HepG2 (cell line): ENCODE measurements around the gene PADI2. TPM values are rescaled to one million over a fixed set of nuclear protein-coding genes. Genes with fewer than 3 reads are reported as not detected.

Source experiments
- ATAC-seq: fragments of 200-7000 bp; cut with Tn5 transposase; 3 replicates; pipeline ENCODE4 v1.9.1; 2020; ENCODE audit warnings: mild to moderate bottlenecking, moderate library complexity
- BruUV-seq: library from RNA; stranded (reverse); fragments of 400-500 nt; replicated peaks from 2 replicates; lab custom pipeline; 2021; lab: Mats Ljungman, UMichigan
- CTCF ChIA-PET: fragments of 300-600 bp; formaldehyde crosslinking; extraction: SDS; loops from one replicate; lab custom pipeline; 2021; ENCODE audit warnings: low total read pairs, inconsistent platforms, low intra/inter-chr PET ratio; lab: Yijun Ruan, JAX
- POLR2A ChIA-PET: fragments of 350-600 bp; sonication (Branson Sonifier 250); formaldehyde crosslinking; loops from one replicate; lab custom pipeline; 2020; ENCODE audit warnings: antibody characterized with exemption, inconsistent platforms; lab: Yijun Ruan, JAX
- DNase-seq: peaks from one replicate; pipeline ENCODE4 v3.0.0-alpha.2; 2015; ENCODE audit warnings: low spot score
- FAIRE-seq: peaks from 3 replicates; lab custom pipeline; 2011; peaks lifted over from hg19 to GRCh38; lab: Jason Lieb, UNC
- H2AFZ ChIP-seq: one replicate; pipeline ENCODE4 v1.6.1; 2011; ENCODE audit warnings: low read length, inconsistent platforms
- H3K27ac ChIP-seq: fragments of 300-600 bp; 3 replicates; pipeline ENCODE4 v1.8.0; 2011; ENCODE audit warnings: mixed run types, mild to moderate bottlenecking, mixed read lengths, low read length, inconsistent platforms; ENCODE audit not compliant: insufficient read depth; ENCODE audit errors: extremely low read length
- H3K27me3 ChIP-seq, 2 experiments: fragments of 200-600 bp in 1 of 2; 2 replicates in 1 of 2; 3 replicates in 1 of 2; pipeline versions ENCODE4 v1.6.0 to v1.8.0; 2011; ENCODE audit warnings: low read length in 2 of 2, mild to moderate bottlenecking in 2 of 2, moderate library complexity in 2 of 2, inconsistent platforms in 1 of 2; ENCODE audit not compliant: insufficient read depth in 2 of 2, control insufficient read depth in 1 of 2
- H3K36me3 ChIP-seq, 2 experiments: fragments of 200-600 bp in 1 of 2; replicated peaks in 1 of 2; 2 replicates in 1 of 2; 3 replicates in 1 of 2; pipeline versions ENCODE4 v1.5.1 to v1.8.0; 2011; ENCODE audit warnings: low read length in 2 of 2, inconsistent platforms in 1 of 2; ENCODE audit not compliant: insufficient read depth in 2 of 2, control insufficient read depth in 1 of 2
- H3K4me1 ChIP-seq: 2 replicates; pipeline ENCODE4 v1.5.1; 2012; ENCODE audit warnings: low read length, inconsistent platforms; ENCODE audit not compliant: insufficient read depth
- H3K4me2 ChIP-seq: 2 replicates; pipeline ENCODE4 v1.6.0; 2011; ENCODE audit warnings: low read depth, low read length, inconsistent platforms
- H3K4me3 ChIP-seq, 3 experiments: fragments of 200-600 bp in 1 of 3; sonication (generic), shearing (Covaris generic) in 1 of 3; replicated peaks in 1 of 3; 2 replicates each; pipeline ENCODE4 v1.5.1; 2011 to 2016; ENCODE audit warnings: low read length in 3 of 3, inconsistent platforms in 2 of 3, low read depth in 2 of 3, mild to moderate bottlenecking in 2 of 3, control low read depth in 1 of 3, mixed read lengths in 1 of 3; ENCODE audit not compliant: insufficient read depth in 1 of 3
- H3K79me2 ChIP-seq: one replicate; pipeline ENCODE4 v1.6.1; 2011; ENCODE audit warnings: low read length, inconsistent platforms; ENCODE audit not compliant: insufficient read depth
- H3K9ac ChIP-seq: 2 replicates; pipeline ENCODE4 v1.6.0; 2011; ENCODE audit warnings: mild to moderate bottlenecking, low read depth, low read length, inconsistent platforms; ENCODE audit not compliant: insufficient read depth
- H3K9me3 ChIP-seq: 2 replicates; pipeline ENCODE4 v1.5.1; 2012; ENCODE audit warnings: mild to moderate bottlenecking, low read length
- H4K20me1 ChIP-seq: 2 replicates; pipeline ENCODE4 v1.6.0; 2011; ENCODE audit warnings: inconsistent platforms, mild to moderate bottlenecking, low read length, moderate library complexity; ENCODE audit not compliant: insufficient read depth
- BRCA1 ChIP-seq: sonication (generic); formaldehyde crosslinking; IDR thresholded peaks from 2 replicates; pipeline ENCODE4 v1.4.0; 2020; ENCODE audit warnings: missing genetic modification reagents
- FIP1L1 ChIP-seq: fragments of 200-400 bp; formaldehyde crosslinking; IDR thresholded peaks from 2 replicates; pipeline ENCODE4 v1.6.1; 2018; ENCODE audit warnings: low read depth, mild to moderate bottlenecking, low read length, moderate library complexity, borderline replicate concordance; ENCODE audit not compliant: insufficient read depth
- HNF4A ChIP-seq: sonication (generic); formaldehyde crosslinking; IDR thresholded peaks from 2 replicates; pipeline ENCODE4 v1.4.0; 2020; ENCODE audit warnings: missing genetic modification reagents
- NR2F2 ChIP-seq: IDR thresholded peaks from 2 replicates; pipeline ENCODE4 v1.6.1; 2012; ENCODE audit warnings: low read depth, inconsistent platforms, borderline replicate concordance
- SMAD9 ChIP-seq: sonication (generic); formaldehyde crosslinking; IDR thresholded peaks from 2 replicates; pipeline ENCODE4 v1.5.1; 2020; ENCODE audit warnings: mild to moderate bottlenecking, missing genetic modification reagents
- SP5 ChIP-seq: IDR thresholded peaks from 2 replicates; pipeline ENCODE4 v1.6.1; 2016; ENCODE audit warnings: low read depth, borderline replicate concordance
- STAT6 ChIP-seq: sonication (generic); formaldehyde crosslinking; IDR thresholded peaks from 2 replicates; pipeline ENCODE4 v1.4.0; 2020; ENCODE audit warnings: missing genetic modification reagents, mild to moderate bottlenecking, borderline replicate concordance
- ZNF383 ChIP-seq: sonication (generic); formaldehyde crosslinking; IDR thresholded peaks from 2 replicates; pipeline ENCODE4 v1.4.0; 2020; ENCODE audit warnings: missing genetic modification reagents, mild to moderate bottlenecking, borderline replicate concordance
- WGBS: methylation state at CpG from one replicate; pipeline ENCODE4 v1.1.6; 2017; ENCODE audit warnings: low lambda C conversion rate; 5-methylcytosine and 5-hydroxymethylcytosine counted together
- in situ Hi-C: cut with HindIII; loops from 2 replicates; pipeline ENCODE4 v1.10.0; 2017; ENCODE audit warnings: low pct_unique_long_range_greater_than_20kb; ENCODE audit not compliant: extremely low pct_ligation_motif_present
- intact Hi-C: fragments of 100-400 bp; cut with micrococcal nuclease; formaldehyde crosslinking; loops from one replicate; pipeline ENCODE4 v1.10.0; 2022; ENCODE audit not compliant: unreplicated experiment
- polyA plus RNA-seq, 8 experiments: library from polyadenylated mRNA; depleted of rRNA in 3 of 8; stranded (reverse) in 7 of 8; unstranded in 1 of 8; fragments of >200 nt; fragmentation: Illumina TruSeq in 4 of 8; extraction: Trizol in 4 of 8; gene quantifications; 2 replicates each; pipeline versions ENCODE4 v1.2.1 to v1.2.3, GENCODE V29; 2011 to 2016; ENCODE audit warnings: low read depth in 4 of 8, missing spikeins in 1 of 8, mixed read lengths in 1 of 8; ENCODE audit not compliant: insufficient read depth in 1 of 8
- total RNA-seq, 5 experiments: library from RNA; depleted of rRNA; stranded (reverse); fragments of >200 nt; fragmentation: Illumina TruSeq; extraction: Trizol; gene quantifications; 2 replicates each; pipeline ENCODE4 v1.2.3, GENCODE V29; 2016; ENCODE audit warnings: low read depth in 1 of 5
- TF ChIP-seq, protein P1 (sequence below): sonication (generic); formaldehyde crosslinking; IDR thresholded peaks from 2 replicates; pipeline ENCODE4 v1.5.1; 2020; ENCODE audit warnings: mild to moderate bottlenecking, moderate library complexity, missing genetic modification reagents
- TF ChIP-seq, protein P2 (sequence below): sonication (generic); formaldehyde crosslinking; IDR thresholded peaks from 2 replicates; pipeline ENCODE4; 2020; ENCODE audit warnings: missing genetic modification reagents, mild to moderate bottlenecking, borderline replicate concordance
- TF ChIP-seq, protein P3 (sequence below): sonication (generic); formaldehyde crosslinking; IDR thresholded peaks from 2 replicates; pipeline ENCODE4 v1.8.1; 2023; ENCODE audit warnings: missing genetic modification reagents, inconsistent platforms, borderline replicate concordance

Gene PADI2
- total and polyA plus RNA-seq, 2 of the 13 experiments (the other 11 are each of a cell fraction or from before 2014, with no cell fraction given): not detected

DNA sequence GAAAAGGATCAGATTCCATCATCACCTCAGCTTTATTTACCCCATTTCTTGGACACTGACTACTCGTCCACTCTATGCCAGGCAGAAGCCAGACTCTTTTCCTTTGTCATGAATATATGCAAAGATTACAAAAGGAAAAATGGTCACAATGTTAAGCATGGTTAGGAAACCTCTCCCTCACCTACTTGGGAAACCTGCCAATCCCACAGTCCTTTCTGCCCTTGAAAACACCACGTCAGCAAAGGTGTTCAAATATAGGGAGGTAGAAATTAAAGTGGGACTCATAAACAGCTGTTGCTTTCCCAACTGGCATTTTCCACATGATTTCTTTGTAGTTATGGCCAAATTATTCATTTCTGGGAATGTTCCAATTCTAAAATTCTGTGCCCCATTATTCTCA lies 91.4 kb downstream of the PADI2 start (continued):
- TF ChIP-seq, protein P1, sequence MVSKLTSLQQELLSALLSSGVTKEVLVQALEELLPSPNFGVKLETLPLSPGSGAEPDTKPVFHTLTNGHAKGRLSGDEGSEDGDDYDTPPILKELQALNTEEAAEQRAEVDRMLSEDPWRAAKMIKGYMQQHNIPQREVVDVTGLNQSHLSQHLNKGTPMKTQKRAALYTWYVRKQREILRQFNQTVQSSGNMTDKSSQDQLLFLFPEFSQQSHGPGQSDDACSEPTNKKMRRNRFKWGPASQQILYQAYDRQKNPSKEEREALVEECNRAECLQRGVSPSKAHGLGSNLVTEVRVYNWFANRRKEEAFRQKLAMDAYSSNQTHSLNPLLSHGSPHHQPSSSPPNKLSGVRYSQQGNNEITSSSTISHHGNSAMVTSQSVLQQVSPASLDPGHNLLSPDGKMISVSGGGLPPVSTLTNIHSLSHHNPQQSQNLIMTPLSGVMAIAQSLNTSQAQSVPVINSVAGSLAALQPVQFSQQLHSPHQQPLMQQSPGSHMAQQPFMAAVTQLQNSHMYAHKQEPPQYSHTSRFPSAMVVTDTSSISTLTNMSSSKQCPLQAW (CRISPR knock-in tag): no peak
- TF ChIP-seq, protein P2, sequence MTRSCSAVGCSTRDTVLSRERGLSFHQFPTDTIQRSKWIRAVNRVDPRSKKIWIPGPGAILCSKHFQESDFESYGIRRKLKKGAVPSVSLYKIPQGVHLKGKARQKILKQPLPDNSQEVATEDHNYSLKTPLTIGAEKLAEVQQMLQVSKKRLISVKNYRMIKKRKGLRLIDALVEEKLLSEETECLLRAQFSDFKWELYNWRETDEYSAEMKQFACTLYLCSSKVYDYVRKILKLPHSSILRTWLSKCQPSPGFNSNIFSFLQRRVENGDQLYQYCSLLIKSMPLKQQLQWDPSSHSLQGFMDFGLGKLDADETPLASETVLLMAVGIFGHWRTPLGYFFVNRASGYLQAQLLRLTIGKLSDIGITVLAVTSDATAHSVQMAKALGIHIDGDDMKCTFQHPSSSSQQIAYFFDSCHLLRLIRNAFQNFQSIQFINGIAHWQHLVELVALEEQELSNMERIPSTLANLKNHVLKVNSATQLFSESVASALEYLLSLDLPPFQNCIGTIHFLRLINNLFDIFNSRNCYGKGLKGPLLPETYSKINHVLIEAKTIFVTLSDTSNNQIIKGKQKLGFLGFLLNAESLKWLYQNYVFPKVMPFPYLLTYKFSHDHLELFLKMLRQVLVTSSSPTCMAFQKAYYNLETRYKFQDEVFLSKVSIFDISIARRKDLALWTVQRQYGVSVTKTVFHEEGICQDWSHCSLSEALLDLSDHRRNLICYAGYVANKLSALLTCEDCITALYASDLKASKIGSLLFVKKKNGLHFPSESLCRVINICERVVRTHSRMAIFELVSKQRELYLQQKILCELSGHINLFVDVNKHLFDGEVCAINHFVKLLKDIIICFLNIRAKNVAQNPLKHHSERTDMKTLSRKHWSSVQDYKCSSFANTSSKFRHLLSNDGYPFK (CRISPR knock-in tag): no peak
- TF ChIP-seq, all 625 proteins: peak for 0

- BruUV-seq: no TSS peak
- Histone ChIP-seq H3K79me2 (no peaks in the 10 kb centered on the region), H3K36me3 (peaks cover 34 to 78% of the 10 kb centered on the region in 2 experiments; a peak in 4 of 5 replicates), H3K4me2 (no peak overlapping the region), H3K9me3 (no peaks in the 10 kb centered on the region), H2AFZ (no peak overlapping the region), H3K9ac (no peak overlapping the region), H3K4me3 (no peak overlapping the region), H3K27ac (no peak overlapping the region), H3K27me3 (no peaks in the 10 kb centered on the region), H4K20me1 (no peaks in the 10 kb centered on the region), H3K4me1 (no peaks in the 10 kb centered on the region)
- in situ Hi-C loops (no loop called here), intact Hi-C loops (no loop called here)
- WGBS: 97% methylated on average over 5 of the region's 5 CpGs
- ChIA-PET CTCF (no interaction called here), POLR2A (no interaction called here)
- no peak for ATAC-seq
- FAIRE-seq: no peak
- no peak for DNase-seq
- TF ChIP-seq SMAD9 (CRISPR knock-in tag): no peak
- no peak for TF ChIP-seq FIP1L1
- TF ChIP-seq, protein P3, sequence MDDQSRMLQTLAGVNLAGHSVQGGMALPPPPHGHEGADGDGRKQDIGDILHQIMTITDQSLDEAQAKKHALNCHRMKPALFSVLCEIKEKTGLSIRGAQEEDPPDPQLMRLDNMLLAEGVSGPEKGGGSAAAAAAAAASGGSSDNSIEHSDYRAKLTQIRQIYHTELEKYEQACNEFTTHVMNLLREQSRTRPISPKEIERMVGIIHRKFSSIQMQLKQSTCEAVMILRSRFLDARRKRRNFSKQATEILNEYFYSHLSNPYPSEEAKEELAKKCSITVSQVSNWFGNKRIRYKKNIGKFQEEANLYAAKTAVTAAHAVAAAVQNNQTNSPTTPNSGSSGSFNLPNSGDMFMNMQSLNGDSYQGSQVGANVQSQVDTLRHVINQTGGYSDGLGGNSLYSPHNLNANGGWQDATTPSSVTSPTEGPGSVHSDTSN (CRISPR knock-in tag): no peak
- no peak for TF ChIP-seq SP5 (CRISPR knock-in tag)
- TF ChIP-seq HNF4A (CRISPR knock-in tag): no peak
- no peak for TF ChIP-seq STAT6 (CRISPR knock-in tag)
- no peak for TF ChIP-seq ZNF383 (CRISPR knock-in tag)
- no peak for TF ChIP-seq NR2F2
- no peak for TF ChIP-seq BRCA1
Measured at GRCh38 chr1:17027403-17027802, 91.8 kb downstream of the PADI2 start.
